IPS-18a (cell line): Measurements from ENCODE around the gene ASB6.

Source experiments
- H3K27ac ChIP-seq: one replicate; pipeline ENCODE4 v1.5.1; 2013; ENCODE audit warnings: low read length
- H3K27me3 ChIP-seq: one replicate; pipeline ENCODE4 v1.6.1; 2013; ENCODE audit warnings: mild to moderate bottlenecking, low read length; ENCODE audit not compliant: control insufficient read depth, insufficient read depth
- H3K36me3 ChIP-seq: one replicate; pipeline ENCODE4 v1.6.1; 2013; ENCODE audit warnings: low read depth, low read length; ENCODE audit not compliant: control insufficient read depth
- H3K4me1 ChIP-seq: one replicate; pipeline ENCODE4 v1.6.1; 2013; ENCODE audit warnings: low read depth, low read length; ENCODE audit not compliant: control insufficient read depth
- H3K4me3 ChIP-seq: one replicate; pipeline ENCODE4 v1.5.1; 2013; ENCODE audit warnings: low read length
- H3K9ac ChIP-seq: one replicate; pipeline ENCODE4 v1.6.1; 2013; ENCODE audit warnings: mild to moderate bottlenecking, low read length, moderate library complexity
- H3K9me3 ChIP-seq: one replicate; pipeline ENCODE4 v1.6.1; 2013; ENCODE audit warnings: low read depth, low read length; ENCODE audit not compliant: control insufficient read depth

Gene ASB6

GRCh38 chr9:129641750-129642585 lies at the start of gene ASB6:
Gene ASB6, minus strand, starts transcription at chr9:129642151. Its CDS starts 152 bp downstream, at chr9:129641999.
- peak within 1 kb of the TSS; percentile 76 for H3K9ac ChIP-seq
- H3K36me3 ChIP-seq, result peaks cover 16% of the 10 kb centered on the region
- no peaks in the 10 kb centered on the region for H3K4me1 ChIP-seq
- no peaks in the 10 kb centered on the region for H3K27me3 ChIP-seq
- H3K9me3 ChIP-seq, result no peaks in the 10 kb centered on the region
- no peak within 1 kb of the TSS for H3K27ac ChIP-seq
- peak within 1 kb of the TSS; percentile 87 for H3K4me3 ChIP-seq

- Histone ChIP-seq H3K9me3 (no peaks in the 10 kb centered on the region), H3K36me3 (no peaks in the 10 kb centered on the region), H3K27me3 (no peaks in the 10 kb centered on the region), H3K4me3 (no peak overlapping the region), H3K9ac (no peak overlapping the region), H3K4me1 (no peaks in the 10 kb centered on the region), H3K27ac (no peak overlapping the region)
These were observed 46.5 kb upstream of the ASB6 start for GRCh38 chr9:129688285-129689043.

GRCh38 chr9:129687391-129687790 lies 45.4 kb upstream of the ASB6 start:
- Histone ChIP-seq H3K9ac (no peak overlapping the region), H3K4me1 (no peaks in the 10 kb centered on the region), H3K27ac (no peak overlapping the region), H3K9me3 (no peaks in the 10 kb centered on the region), H3K4me3 (no peak overlapping the region), H3K36me3 (no peaks in the 10 kb centered on the region), H3K27me3 (no peaks in the 10 kb centered on the region)

- H3K27me3 ChIP-seq, result no peaks in the 10 kb centered on the region
- H3K27ac ChIP-seq, result no peak overlapping the region
- H3K4me3 ChIP-seq, result no peak overlapping the region
- H3K9me3 ChIP-seq, result no peaks in the 10 kb centered on the region
- H3K4me1 ChIP-seq, result no peaks in the 10 kb centered on the region
- no peaks in the 10 kb centered on the region for H3K36me3 ChIP-seq
- H3K9ac ChIP-seq, result no peak overlapping the region
These were observed 44.8 kb upstream of the ASB6 start for GRCh38 chr9:129686736-129687135.

- Histone ChIP-seq H3K9ac (no peak overlapping the region), H3K4me3 (no peak overlapping the region), H3K4me1 (no peaks in the 10 kb centered on the region), H3K27ac (no peak overlapping the region), H3K36me3 (no peaks in the 10 kb centered on the region), H3K9me3 (no peaks in the 10 kb centered on the region), H3K27me3 (no peaks in the 10 kb centered on the region)
These were observed 43.9 kb upstream of the ASB6 start for GRCh38 chr9:129685933-129686259.

- H3K27ac ChIP-seq, result no peak overlapping the region
- no peak overlapping the region for H3K4me3 ChIP-seq
- H3K9ac ChIP-seq, result no peak overlapping the region
- no peaks in the 10 kb centered on the region for H3K9me3 ChIP-seq
- H3K36me3 ChIP-seq, result no peaks in the 10 kb centered on the region
- no peaks in the 10 kb centered on the region for H3K4me1 ChIP-seq
- no peaks in the 10 kb centered on the region for H3K27me3 ChIP-seq
These were observed 43.4 kb upstream of the ASB6 start for GRCh38 chr9:129685220-129685932.

- Histone ChIP-seq H3K4me1 (peaks cover 2% of the 10 kb centered on the region), H3K27me3 (no peaks in the 10 kb centered on the region), H3K9ac (no peak overlapping the region), H3K9me3 (no peaks in the 10 kb centered on the region), H3K36me3 (no peaks in the 10 kb centered on the region), H3K4me3 (no peak overlapping the region), H3K27ac (no peak overlapping the region)
These were observed 40.4 kb upstream of the ASB6 start for GRCh38 chr9:129682381-129682780.

GRCh38 chr9:129681924-129682323 lies 40.0 kb upstream of the ASB6 start:
- Histone ChIP-seq H3K36me3 (no peaks in the 10 kb centered on the region), H3K27ac (no peak overlapping the region), H3K9ac (no peak overlapping the region), H3K4me3 (no peak overlapping the region), H3K27me3 (no peaks in the 10 kb centered on the region), H3K9me3 (no peaks in the 10 kb centered on the region), H3K4me1 (peaks cover 6% of the 10 kb centered on the region)

- no peaks in the 10 kb centered on the region for H3K9me3 ChIP-seq
- H3K27me3 ChIP-seq, result no peaks in the 10 kb centered on the region
- no peak overlapping the region for H3K9ac ChIP-seq
- peaks cover 8% of the 10 kb centered on the region for H3K4me1 ChIP-seq
- H3K4me3 ChIP-seq, result no peak overlapping the region
- H3K27ac ChIP-seq, result no peak overlapping the region
- H3K36me3 ChIP-seq, result no peaks in the 10 kb centered on the region
These were observed 37.6 kb upstream of the ASB6 start for GRCh38 chr9:129679537-129679936.

GRCh38 chr9:129678844-129679243 lies 36.9 kb upstream of the ASB6 start:
- no peak overlapping the region for H3K4me3 ChIP-seq
- H3K27ac ChIP-seq, result no peak overlapping the region
- H3K4me1 ChIP-seq, result peaks cover 8% of the 10 kb centered on the region
- no peak overlapping the region for H3K9ac ChIP-seq
- no peaks in the 10 kb centered on the region for H3K9me3 ChIP-seq
- H3K36me3 ChIP-seq, result no peaks in the 10 kb centered on the region
- no peaks in the 10 kb centered on the region for H3K27me3 ChIP-seq

GRCh38 chr9:129677456-129677855 lies 35.5 kb upstream of the ASB6 start:
- H3K4me1 ChIP-seq, result peaks cover 8% of the 10 kb centered on the region
- H3K27ac ChIP-seq, result no peak overlapping the region
- H3K9ac ChIP-seq, result no peak overlapping the region
- H3K36me3 ChIP-seq, result no peaks in the 10 kb centered on the region
- H3K27me3 ChIP-seq, result no peaks in the 10 kb centered on the region
- no peaks in the 10 kb centered on the region for H3K9me3 ChIP-seq
- no peak overlapping the region for H3K4me3 ChIP-seq
